Ammon's horn (tissue), 1 donor: Measurements from ENCODE around the gene DENND5B.
A peak's percentile ranks its signal among the peaks of the same experiment; 100 is the strongest.
"Not testable (repeated sequence)": the region's sequence is repeated elsewhere in the genome, so short reads cannot be mapped to it uniquely, and the experiment has no call there.

Experiments
- DNase-seq: peaks from one replicate; pipeline ENCODE4 v3.0.0-alpha.2; 2016; ENCODE audit warnings: low spot score

Gene DENND5B

DNA sequence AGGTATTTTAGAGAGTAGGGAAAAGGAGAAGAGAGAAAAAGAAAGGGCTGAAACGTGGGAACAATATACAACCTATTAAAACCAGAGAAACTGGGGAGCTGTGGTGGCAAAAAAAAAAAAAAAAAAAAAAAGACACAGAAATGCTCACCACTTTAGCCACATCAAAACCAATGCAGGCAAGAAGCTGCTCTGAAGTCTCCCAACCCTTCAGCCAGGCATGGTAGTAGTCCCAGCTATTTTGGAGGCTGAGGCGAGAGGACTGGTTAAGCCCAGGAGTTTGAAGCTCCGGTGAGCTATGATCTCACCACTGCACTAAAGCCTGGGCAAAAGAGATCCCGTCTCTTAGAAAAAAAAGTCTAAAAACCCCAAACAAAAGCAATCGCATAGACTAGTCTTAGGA lies 33.2 kb downstream of the DENND5B start:
- no peak for DNase-seq

DNA sequence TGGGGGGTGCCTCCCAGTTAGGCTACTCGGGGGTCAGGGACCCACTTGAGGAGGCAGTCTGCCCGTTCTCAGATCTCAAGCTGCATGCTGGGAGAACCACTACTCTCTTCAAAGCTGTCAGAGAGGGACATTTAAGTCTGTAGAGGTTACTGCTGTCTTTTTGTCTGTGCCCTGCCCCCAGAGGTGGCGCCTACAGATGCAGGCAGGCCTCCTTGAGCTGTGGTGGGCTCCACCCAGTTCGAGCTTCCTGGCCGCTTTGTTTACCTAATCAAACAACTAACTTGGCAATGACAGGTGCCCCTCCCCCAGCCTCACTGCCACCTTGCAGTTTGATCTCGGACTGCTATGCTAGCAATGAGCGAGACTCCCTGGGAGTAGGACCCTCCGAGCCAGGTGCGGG lies 35.5 kb downstream of the DENND5B start:
- DNase-seq = not testable (repeated sequence)

GRCh38 chr12:31550590-31550989 lies 40.3 kb downstream of the DENND5B start:
- DNase-seq = not testable (repeated sequence)

DNA sequence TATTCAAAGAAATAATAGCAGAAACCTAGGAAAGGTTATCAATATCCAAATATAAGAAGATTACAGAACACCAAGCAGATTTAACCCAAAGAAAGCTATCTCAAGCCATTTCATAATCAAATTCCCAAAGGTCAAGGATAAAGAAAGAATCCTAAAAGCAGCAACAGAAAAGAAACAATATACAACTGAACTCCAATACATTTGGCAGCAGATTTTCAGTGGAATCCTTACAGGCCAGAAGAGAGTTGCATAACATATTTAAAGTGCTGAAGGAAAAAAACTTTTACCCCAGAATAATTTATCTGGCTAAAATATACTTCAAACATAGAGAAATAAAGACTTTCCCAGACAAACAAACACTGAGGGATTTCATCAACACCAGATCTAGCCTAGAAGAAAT lies 54.3 kb downstream of the DENND5B start:
- no peak for DNase-seq

DNA sequence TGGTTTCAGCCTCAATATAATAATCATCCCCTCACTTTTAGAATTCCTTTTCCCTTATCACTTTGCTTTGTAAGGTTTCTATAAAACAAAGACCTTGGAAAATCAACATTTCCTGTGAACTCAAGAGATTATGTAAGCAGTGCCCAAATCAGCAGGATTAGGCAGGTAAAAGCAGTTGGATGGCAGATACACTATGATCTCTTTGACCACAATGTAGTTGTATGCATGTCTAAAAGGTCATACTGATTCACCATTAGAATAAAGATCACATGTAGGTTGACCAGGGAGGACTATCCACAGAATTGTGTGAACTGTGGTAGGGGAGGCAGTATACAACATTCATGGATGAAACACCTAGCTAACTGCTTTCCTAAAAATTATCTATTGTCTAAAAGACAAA lies 57.5 kb downstream of the DENND5B start:
- DNase-seq = no peak

DNA sequence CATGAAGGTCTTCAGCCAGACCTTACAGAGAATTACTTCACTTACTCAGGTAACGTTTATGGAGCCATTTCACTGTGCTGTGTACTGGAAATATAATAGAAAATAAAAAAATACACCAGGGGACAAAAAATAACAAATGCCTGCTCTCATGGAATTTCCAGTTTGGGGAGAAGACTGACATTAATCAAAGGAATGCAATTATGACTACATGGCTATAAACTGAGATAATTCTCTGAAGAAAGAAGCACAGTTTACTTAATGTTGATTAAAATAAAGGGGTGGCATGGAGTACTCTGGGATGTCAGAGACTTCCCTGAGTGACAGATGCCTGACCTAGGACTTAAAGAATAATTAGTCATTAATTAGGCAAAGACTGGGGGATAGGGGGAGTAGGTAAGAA lies 59.0 kb downstream of the DENND5B start:
- no peak for DNase-seq

DNA sequence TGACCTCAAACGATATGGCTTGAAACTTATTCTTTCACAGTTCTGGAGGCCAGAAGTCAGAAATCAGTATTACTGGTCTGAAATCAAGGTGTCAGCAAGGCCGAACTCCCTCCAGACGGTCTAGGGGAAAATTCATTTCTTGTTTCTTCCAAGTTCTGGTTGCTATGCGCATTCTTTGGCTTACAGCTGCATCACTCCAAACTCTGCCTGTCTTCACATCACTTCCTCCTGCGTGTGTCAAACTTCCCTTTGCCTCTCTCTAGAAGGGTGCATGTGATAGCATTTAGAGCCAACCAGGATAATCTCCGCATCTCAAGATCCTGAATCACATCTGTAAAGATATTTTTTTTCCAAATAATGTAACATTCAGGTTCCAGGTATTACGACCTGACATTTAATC lies 62.8 kb downstream of the DENND5B start:
- no peak for DNase-seq

DNA sequence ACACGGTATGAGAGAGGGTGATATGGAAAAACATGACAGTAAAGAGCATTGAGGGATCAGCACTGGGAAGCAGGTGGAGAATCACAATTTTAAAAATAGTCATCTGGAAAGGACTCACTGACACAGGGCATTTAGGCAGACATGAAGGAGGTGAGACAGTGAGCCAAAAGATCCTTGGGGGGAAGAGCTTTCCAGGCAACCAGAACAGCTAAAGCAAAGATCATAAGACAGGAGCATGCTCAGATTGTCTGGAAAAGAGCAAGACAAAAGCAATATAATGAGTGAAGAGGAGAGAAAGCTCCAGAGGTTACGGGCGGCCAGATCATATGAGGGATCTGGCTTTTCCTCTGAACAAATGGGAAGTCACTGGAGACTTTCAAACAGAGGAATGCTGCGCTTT lies 63.9 kb downstream of the DENND5B start:
- DNase-seq = no peak

DNA sequence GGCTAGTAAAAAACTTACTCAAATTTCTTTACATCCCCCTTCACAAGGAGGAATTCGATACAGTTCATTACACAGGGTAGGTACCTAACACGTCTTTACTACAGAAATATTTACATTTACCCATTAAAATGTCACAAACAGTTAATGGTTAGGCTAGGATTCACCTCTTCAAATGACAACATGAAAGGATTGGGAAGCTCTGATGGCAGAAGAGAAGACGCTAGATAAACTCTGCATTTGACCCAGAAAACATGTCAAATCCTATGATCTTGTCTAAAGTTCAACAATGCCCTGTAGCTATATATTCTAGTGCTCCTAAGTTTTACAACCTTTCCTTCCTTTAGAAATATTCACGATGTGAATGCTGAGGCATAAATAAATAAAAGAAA lies 64.8 kb downstream of the DENND5B start:
- no peak for DNase-seq

- no peak for DNase-seq
Observed at GRCh38 chr12:31525496-31526157, 65.3 kb downstream of the DENND5B start.

DNA sequence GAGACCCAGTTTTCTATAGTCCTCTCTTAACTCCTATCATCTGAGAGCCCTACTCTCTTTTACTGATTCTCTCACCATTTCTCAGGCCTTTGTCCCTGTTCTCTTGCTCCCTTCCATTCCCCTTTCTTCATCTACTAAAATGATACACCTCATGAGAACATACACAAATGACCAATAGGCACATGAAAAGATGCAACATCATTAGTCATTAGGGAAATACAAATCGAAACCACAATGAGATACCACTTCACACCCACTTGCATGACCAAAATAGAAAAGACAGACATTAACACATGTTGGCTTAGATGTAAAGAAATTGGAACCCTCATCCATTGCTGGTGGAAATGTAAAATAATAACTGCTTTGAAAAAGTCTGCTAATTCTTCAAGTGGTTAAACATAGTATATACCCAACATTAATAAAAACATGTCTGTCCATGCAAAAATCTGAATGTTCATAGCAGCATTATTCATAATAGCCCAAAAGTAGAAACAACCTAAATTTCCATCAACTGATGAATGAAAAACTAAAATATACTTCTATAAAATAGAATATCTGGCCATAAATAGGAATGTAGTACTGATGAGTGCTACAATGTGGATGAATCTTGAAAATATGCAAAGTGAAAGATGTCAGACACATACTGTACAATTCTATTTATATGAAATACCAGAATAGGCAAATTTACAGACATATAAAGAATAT lies 66.0 kb downstream of the DENND5B start:
- DNase-seq = no peak

DNA sequence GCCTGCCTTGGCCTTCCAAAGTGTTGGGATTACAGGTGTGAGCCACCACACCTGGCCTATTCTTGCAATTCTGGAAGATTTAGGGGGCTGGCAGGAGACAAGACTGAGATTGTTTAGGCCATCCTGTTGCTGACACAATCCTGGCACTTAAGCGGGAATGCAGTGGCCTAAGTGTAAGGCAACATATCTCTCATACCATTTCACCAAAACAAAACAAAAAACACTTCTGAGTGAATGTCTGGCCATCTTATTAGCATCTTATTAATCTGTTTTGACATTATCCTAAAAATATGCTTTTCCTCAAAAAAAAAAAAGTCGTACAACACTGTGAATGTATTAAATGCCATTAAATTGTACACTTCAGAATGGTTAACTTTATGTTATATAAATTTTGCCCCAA lies 67.6 kb downstream of the DENND5B start:
- DNase-seq = no peak

DNA sequence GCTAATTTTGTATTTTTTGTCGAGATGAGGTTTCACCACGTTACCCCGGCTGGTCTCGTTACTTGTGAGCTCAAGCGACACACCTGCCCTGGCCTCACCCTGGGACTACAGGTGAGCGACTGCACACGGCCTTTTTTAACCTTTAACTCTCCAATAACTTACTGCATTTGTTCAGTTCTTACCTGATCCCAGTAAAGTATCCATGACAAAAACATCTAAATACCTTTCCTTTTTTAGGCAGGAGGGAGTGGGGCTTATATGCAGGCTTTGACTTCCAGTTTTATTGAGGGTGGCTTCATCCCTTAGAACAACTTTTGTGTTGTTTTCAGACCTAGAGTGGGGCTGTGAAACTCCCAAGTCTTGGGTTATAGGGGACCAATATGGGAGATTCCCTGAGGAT lies 68.3 kb downstream of the DENND5B start:
- no peak for DNase-seq

DNA sequence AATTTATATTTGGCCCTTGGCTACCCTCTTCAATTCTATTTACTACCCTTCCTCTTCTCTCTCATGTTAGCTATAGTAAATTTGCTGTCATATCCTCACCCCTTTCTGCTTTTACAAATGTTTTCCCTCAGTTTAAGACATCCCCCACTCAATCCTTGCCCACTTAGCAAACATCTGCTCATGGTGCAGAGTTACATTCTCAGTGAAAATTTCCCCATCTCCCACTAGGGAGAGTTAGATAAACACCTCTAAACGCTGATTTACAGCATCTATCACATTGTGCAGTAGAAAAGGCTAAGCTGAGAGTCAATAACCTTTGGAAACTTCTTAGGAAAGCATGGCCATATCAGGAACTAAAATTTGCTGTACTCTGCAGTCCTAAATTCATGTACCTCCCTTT lies 69.0 kb downstream of the DENND5B start:
- no peak for DNase-seq

DNA sequence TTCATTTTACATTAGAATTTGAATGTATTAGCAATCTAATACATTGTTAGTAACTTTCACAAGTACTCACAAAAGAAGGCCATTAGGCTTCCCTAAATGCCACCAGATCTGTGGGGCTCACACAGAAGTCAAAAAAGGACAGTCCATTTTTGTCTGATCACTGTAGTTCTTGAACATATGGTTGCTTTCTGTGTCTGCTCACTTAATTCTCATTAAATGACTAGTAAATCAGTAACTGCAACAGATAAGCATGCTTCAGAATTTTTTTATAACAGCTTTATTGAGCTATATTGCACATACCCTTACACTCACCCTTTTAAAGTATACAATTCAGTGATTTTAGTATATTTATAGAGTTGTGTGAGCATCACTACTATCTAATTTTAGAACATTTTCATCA lies 71.4 kb downstream of the DENND5B start:
- DNase-seq = no peak

DNA sequence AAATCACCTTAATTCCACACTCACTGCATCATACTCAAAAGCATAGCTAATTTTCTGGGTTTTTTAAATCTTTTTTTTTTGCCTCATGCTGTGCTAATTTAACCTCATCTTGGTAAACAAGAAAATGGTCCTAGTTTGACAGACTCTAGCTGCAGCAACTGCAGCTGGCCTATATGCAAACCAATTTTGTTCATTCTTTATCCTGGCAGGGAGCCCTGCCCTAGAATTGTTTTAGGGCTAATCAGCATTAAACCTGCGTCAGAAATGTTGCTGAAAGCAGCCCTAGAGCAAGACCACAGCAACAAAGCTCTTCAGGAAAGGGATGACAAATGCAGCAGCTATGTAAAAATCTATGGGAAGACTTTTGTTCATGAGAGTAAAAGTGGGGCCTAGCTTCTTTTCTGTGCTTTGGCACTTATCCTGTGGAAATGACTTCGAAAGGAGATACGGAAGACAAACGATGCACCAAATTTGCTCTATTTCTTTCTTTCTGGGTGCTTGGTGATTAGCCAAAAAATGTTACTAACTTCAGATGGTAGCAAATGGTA lies 72.2 kb downstream of the DENND5B start:
- DNase-seq = peak; percentile 25

DNA sequence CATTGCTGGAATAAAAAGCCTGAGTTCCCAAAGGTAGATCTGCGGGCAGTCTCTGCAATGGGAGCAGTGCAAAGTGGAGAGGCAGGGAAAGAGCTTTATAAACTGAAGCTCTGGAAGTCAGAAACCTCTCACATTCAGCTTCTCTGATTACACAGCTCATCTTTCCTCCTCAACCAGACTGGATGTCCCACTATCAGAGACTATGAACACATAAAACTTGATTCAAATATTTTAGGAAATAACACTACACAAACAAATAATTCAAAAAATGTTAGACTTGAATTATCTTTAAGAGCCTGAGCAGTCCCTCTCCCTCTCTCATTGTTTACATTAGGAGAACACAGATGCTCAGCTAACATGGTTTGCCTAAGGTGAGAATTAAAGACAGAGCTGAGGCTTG lies 72.9 kb downstream of the DENND5B start:
- no peak for DNase-seq

DNA sequence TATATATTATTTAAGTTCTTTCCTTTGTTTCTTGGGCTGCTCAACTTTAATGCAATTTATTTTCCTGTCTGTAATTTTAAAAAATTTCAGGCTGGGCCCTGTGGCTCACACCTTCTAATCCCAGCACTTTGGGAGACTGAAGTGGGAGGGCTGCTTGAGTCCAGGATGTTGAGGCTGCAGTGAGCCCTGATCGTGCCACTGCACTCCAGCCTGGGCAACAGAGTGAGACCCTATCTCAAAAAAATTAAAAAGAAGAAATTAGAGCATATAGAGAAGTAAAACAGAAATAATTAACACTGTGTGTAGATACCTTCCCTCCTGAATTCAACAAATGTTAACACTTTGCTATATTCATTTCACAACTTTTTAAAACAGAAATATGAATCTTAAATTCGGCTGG lies 74.2 kb downstream of the DENND5B start:
- no peak for DNase-seq

DNA sequence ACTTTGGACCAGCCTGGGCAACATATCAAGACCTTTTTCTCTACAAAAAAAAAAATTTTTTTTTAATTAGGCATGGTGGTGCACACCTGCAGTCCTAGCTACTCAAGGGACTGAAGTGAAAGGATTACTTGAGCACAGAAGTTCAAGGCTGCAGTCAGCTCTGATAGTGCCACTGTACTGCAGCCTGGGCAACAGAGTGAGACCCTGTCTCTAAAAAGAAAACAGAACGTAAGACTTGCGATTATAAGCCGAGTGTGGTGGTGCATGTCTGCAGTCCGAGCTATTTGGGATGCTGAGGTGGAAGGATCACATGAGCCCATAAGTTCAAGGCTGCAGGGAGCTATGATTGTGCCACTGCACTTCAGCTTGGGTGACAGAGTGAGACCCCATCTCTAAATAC lies 76.0 kb downstream of the DENND5B start:
- DNase-seq = no peak

DNA sequence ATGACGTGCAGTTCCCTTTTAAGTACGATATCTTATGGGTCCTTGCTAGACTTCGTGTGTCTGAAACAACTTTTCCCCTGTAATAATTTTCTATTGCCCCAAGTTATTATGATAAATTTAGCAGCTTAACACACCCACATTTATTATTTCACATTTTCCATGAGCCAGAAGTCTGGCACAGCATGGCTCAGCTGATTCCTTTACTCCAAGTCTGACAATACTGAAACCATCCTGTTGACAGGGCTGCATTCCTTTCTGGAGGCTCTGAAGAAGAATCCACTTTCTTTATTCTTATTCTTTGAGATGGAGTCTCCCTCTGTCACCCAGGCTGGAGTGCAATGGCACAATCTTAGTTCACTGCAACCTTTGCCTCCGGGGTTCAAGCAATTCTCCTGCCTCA lies 80.9 kb downstream of the DENND5B start:
- no peak for DNase-seq

DNA sequence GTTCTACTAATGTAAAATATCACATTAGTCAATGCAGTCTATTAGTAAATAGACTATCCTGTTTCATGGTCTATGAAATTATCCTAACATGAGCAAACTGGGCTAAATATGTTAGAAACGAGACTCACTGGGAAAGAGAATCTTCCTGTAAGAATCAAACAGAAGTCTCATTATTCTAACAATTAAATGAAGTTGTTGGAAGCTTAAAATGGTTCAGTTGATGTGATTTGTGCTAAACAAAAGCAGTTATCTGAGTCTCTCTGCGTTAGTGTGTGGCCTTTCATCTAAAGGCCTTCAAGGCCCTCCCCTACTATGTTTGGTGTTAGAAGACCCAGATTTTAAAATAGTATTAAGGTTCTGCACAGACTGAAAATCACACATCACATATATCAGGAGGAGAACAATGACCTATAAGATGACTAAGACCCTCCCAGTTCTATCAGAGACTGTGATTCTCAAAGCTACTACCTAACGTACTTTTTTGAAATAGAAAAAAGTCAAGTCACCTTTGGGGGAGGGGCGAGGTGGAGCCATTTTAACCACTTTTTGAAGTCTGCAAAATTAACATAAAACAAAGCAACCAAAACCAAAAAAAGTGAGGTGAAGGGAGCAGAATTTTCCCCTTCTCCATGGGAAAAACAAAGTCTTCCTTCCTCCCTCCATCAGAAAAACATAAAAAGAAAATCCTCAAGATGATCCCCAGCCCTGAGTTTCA lies 82.3 kb downstream of the DENND5B start:
- no peak for DNase-seq

DNA sequence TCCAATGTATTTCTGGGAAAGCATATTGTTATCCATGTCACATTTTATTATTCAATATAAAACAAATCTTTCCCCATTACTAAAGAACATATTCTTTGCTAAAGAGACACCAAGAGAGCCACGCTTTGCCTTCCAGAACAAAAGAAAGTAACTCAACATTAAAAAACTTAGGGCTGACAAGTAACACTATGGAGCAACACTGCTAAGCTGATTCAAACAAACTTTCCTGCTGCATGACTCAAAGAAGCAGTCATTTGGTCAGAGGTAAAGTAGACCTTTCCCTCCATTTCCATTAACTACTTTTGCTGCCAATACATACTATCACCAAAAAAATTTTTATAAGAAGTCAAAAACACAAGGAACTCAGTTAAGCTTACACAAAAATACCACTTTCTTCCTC lies 83.0 kb downstream of the DENND5B start:
- DNase-seq = no peak
